ENCODE results near the gene TCF25.
"Not testable (repeated sequence)": the region's sequence is repeated elsewhere in the genome, so short reads cannot be mapped to it uniquely, and the experiment has no call there.

The TCF25 gene

GRCh38 chr16:89935620-89936019, 62.2 kb downstream of the TCF25 start:
- not testable (repeated sequence) for H3K4me1 ChIP-seq (ENCODE audit: control insufficient read depth, insufficient read depth, low read length); H3K27ac ChIP-seq (ENCODE audit: low read length); H3K4me3 ChIP-seq (ENCODE audit: low read length in 2 of 2); H3K9ac ChIP-seq (ENCODE audit: low read length in 2 of 2); H3K36me3 ChIP-seq (ENCODE audit: control insufficient read depth in 2 of 2, insufficient read depth in 2 of 2, low read length in 2 of 2); H3K9me3 ChIP-seq (ENCODE audit: control insufficient read depth in 2 of 2, low read length in 2 of 2)
- H3K27me3 ChIP-seq (ENCODE audit: control insufficient read depth in 1 of 2, insufficient read depth in 2 of 2, low read length in 2 of 2), result peaks cover 2 to 11% of the 10 kb centered on the region in 2 donors

GRCh38 chr16:89936034-89936433, 62.6 kb downstream of the TCF25 start:
- Histone ChIP-seq H3K9ac (ENCODE audit: low read length in 2 of 2) (no peak overlapping the region), H3K27ac (ENCODE audit: low read length) (no peak overlapping the region), H3K9me3 (ENCODE audit: control insufficient read depth in 2 of 2, low read length in 2 of 2) (no peaks in the 10 kb centered on the region), H3K4me1 (ENCODE audit: control insufficient read depth, insufficient read depth, low read length) (no peaks in the 10 kb centered on the region), H3K27me3 (ENCODE audit: control insufficient read depth in 1 of 2, insufficient read depth in 2 of 2, low read length in 2 of 2) (peaks cover 2 to 11% of the 10 kb centered on the region in 2 donors), H3K36me3 (ENCODE audit: control insufficient read depth in 2 of 2, insufficient read depth in 2 of 2, low read length in 2 of 2) (no peaks in the 10 kb centered on the region), H3K4me3 (ENCODE audit: low read length in 2 of 2) (no peak overlapping the region)

GRCh38 chr16:89936508-89936907, 63.1 kb downstream of the TCF25 start:
- H3K9ac ChIP-seq (ENCODE audit: low read length in 2 of 2), result no peak overlapping the region
- no peaks in the 10 kb centered on the region for H3K4me1 ChIP-seq (ENCODE audit: control insufficient read depth, insufficient read depth, low read length)
- H3K4me3 ChIP-seq (ENCODE audit: low read length in 2 of 2), result no peak overlapping the region
- H3K27me3 ChIP-seq (ENCODE audit: control insufficient read depth in 1 of 2, insufficient read depth in 2 of 2, low read length in 2 of 2), result peaks cover 2 to 7% of the 10 kb centered on the region in 2 donors
- H3K36me3 ChIP-seq (ENCODE audit: control insufficient read depth in 2 of 2, insufficient read depth in 2 of 2, low read length in 2 of 2), result no peaks in the 10 kb centered on the region
- no peak overlapping the region for H3K27ac ChIP-seq (ENCODE audit: low read length)
- no peaks in the 10 kb centered on the region for H3K9me3 ChIP-seq (ENCODE audit: control insufficient read depth in 2 of 2, low read length in 2 of 2)

GRCh38 chr16:89936981-89937380, 63.6 kb downstream of the TCF25 start:
- no peaks in the 10 kb centered on the region for H3K9me3 ChIP-seq (ENCODE audit: control insufficient read depth in 2 of 2, low read length in 2 of 2)
- H3K27me3 ChIP-seq (ENCODE audit: control insufficient read depth in 1 of 2, insufficient read depth in 2 of 2, low read length in 2 of 2), result peaks cover under 1 to 2% of the 10 kb centered on the region in 2 donors
- H3K4me1 ChIP-seq (ENCODE audit: control insufficient read depth, insufficient read depth, low read length), result no peaks in the 10 kb centered on the region

GRCh38 chr16:89938175-89938885, 64.9 kb downstream of the TCF25 start:
- no peaks in the 10 kb centered on the region for H3K4me1 ChIP-seq (ENCODE audit: control insufficient read depth, insufficient read depth, low read length)
- no peaks in the 10 kb centered on the region for H3K36me3 ChIP-seq (ENCODE audit: control insufficient read depth in 2 of 2, insufficient read depth in 2 of 2, low read length in 2 of 2)
- no peak overlapping the region for H3K27ac ChIP-seq (ENCODE audit: low read length)
- H3K9ac ChIP-seq (ENCODE audit: low read length in 2 of 2), result no peak overlapping the region
- H3K4me3 ChIP-seq (ENCODE audit: low read length in 2 of 2), result no peak overlapping the region
- H3K9me3 ChIP-seq (ENCODE audit: control insufficient read depth in 2 of 2, low read length in 2 of 2), result no peaks in the 10 kb centered on the region
- no peaks in the 10 kb centered on the region for H3K27me3 ChIP-seq (ENCODE audit: control insufficient read depth in 1 of 2, insufficient read depth in 2 of 2, low read length in 2 of 2)

More at GRCh38 chr16:89936981-89937380, 63.6 kb downstream of the TCF25 start:
- Histone ChIP-seq H3K27ac (ENCODE audit: low read length) (no peak overlapping the region), H3K36me3 (ENCODE audit: control insufficient read depth in 2 of 2, insufficient read depth in 2 of 2, low read length in 2 of 2) (no peaks in the 10 kb centered on the region), H3K4me3 (ENCODE audit: low read length in 2 of 2) (no peak overlapping the region), H3K9ac (ENCODE audit: low read length in 2 of 2) (no peak overlapping the region)

- H3K27me3 ChIP-seq (ENCODE audit: control insufficient read depth in 1 of 2, insufficient read depth in 2 of 2, low read length in 2 of 2), result no peaks in the 10 kb centered on the region
- H3K4me1 ChIP-seq (ENCODE audit: control insufficient read depth, insufficient read depth, low read length), result peaks cover 18% of the 10 kb centered on the region
- H3K4me3 ChIP-seq (ENCODE audit: low read length in 2 of 2), result no peak overlapping the region
- no peak overlapping the region for H3K27ac ChIP-seq (ENCODE audit: low read length)
- no peaks in the 10 kb centered on the region for H3K9me3 ChIP-seq (ENCODE audit: control insufficient read depth in 2 of 2, low read length in 2 of 2)
- H3K9ac ChIP-seq (ENCODE audit: low read length in 2 of 2), result no peak overlapping the region
- H3K36me3 ChIP-seq (ENCODE audit: control insufficient read depth in 2 of 2, insufficient read depth in 2 of 2, low read length in 2 of 2), result no peaks in the 10 kb centered on the region
These were observed 71.4 kb downstream of the TCF25 start for GRCh38 chr16:89944773-89945172.

- H3K9me3 ChIP-seq (ENCODE audit: control insufficient read depth in 2 of 2, low read length in 2 of 2), result no peaks in the 10 kb centered on the region
- no peaks in the 10 kb centered on the region for H3K27me3 ChIP-seq (ENCODE audit: control insufficient read depth in 1 of 2, insufficient read depth in 2 of 2, low read length in 2 of 2)
- no peak overlapping the region for H3K9ac ChIP-seq (ENCODE audit: low read length in 2 of 2)
- H3K36me3 ChIP-seq (ENCODE audit: control insufficient read depth in 2 of 2, insufficient read depth in 2 of 2, low read length in 2 of 2), result no peaks in the 10 kb centered on the region
- H3K4me1 ChIP-seq (ENCODE audit: control insufficient read depth, insufficient read depth, low read length), result peaks cover 19% of the 10 kb centered on the region
- H3K27ac ChIP-seq (ENCODE audit: low read length), result no peak overlapping the region
- no peak overlapping the region for H3K4me3 ChIP-seq (ENCODE audit: low read length in 2 of 2)
These were observed 72.3 kb downstream of the TCF25 start for GRCh38 chr16:89945654-89946053.

GRCh38 chr16:89946515-89946914, 73.1 kb downstream of the TCF25 start:
- H3K4me1 ChIP-seq (ENCODE audit: control insufficient read depth, insufficient read depth, low read length), result peaks cover 19% of the 10 kb centered on the region
- no peak overlapping the region for H3K27ac ChIP-seq (ENCODE audit: low read length)
- H3K4me3 ChIP-seq (ENCODE audit: low read length in 2 of 2), result no peak overlapping the region
- H3K9me3 ChIP-seq (ENCODE audit: control insufficient read depth in 2 of 2, low read length in 2 of 2), result no peaks in the 10 kb centered on the region
- H3K36me3 ChIP-seq (ENCODE audit: control insufficient read depth in 2 of 2, insufficient read depth in 2 of 2, low read length in 2 of 2), result no peaks in the 10 kb centered on the region
- H3K27me3 ChIP-seq (ENCODE audit: control insufficient read depth in 1 of 2, insufficient read depth in 2 of 2, low read length in 2 of 2), result no peaks in the 10 kb centered on the region
- H3K9ac ChIP-seq (ENCODE audit: low read length in 2 of 2), result no peak overlapping the region

GRCh38 chr16:89949121-89949742, 75.8 kb downstream of the TCF25 start:
- Histone ChIP-seq H3K27ac (ENCODE audit: low read length) (no peak overlapping the region), H3K9ac (ENCODE audit: low read length in 2 of 2) (peak overlapping the region; percentile 51), H3K4me3 (ENCODE audit: low read length in 2 of 2) (peak overlapping the region; percentile 55 to 72)

GRCh38 chr16:89949756-89950155, 76.4 kb downstream of the TCF25 start:
- Histone ChIP-seq H3K9ac (ENCODE audit: low read length in 2 of 2) (no peak overlapping the region), H3K36me3 (ENCODE audit: control insufficient read depth in 2 of 2, insufficient read depth in 2 of 2, low read length in 2 of 2) (no peaks in the 10 kb centered on the region), H3K4me1 (ENCODE audit: control insufficient read depth, insufficient read depth, low read length) (peaks cover 19% of the 10 kb centered on the region), H3K4me3 (ENCODE audit: low read length in 2 of 2) (peak overlapping the region in 1 of 2 donors; percentile 72), H3K27ac (ENCODE audit: low read length) (no peak overlapping the region), H3K9me3 (ENCODE audit: control insufficient read depth in 2 of 2, low read length in 2 of 2) (no peaks in the 10 kb centered on the region), H3K27me3 (ENCODE audit: control insufficient read depth in 1 of 2, insufficient read depth in 2 of 2, low read length in 2 of 2) (no peaks in the 10 kb centered on the region)

More at GRCh38 chr16:89949121-89949742, 75.8 kb downstream of the TCF25 start:
- H3K27me3 ChIP-seq (ENCODE audit: control insufficient read depth in 1 of 2, insufficient read depth in 2 of 2, low read length in 2 of 2), result no peaks in the 10 kb centered on the region
- peaks cover 19% of the 10 kb centered on the region for H3K4me1 ChIP-seq (ENCODE audit: control insufficient read depth, insufficient read depth, low read length)
- no peaks in the 10 kb centered on the region for H3K9me3 ChIP-seq (ENCODE audit: control insufficient read depth in 2 of 2, low read length in 2 of 2)
- no peaks in the 10 kb centered on the region for H3K36me3 ChIP-seq (ENCODE audit: control insufficient read depth in 2 of 2, insufficient read depth in 2 of 2, low read length in 2 of 2)

GRCh38 chr16:89951509-89951908, 78.1 kb downstream of the TCF25 start:
- Histone ChIP-seq H3K4me3 (ENCODE audit: low read length in 2 of 2) (no peak overlapping the region), H3K27me3 (ENCODE audit: control insufficient read depth in 1 of 2, insufficient read depth in 2 of 2, low read length in 2 of 2) (no peaks in the 10 kb centered on the region), H3K27ac (ENCODE audit: low read length) (no peak overlapping the region), H3K9me3 (ENCODE audit: control insufficient read depth in 2 of 2, low read length in 2 of 2) (no peaks in the 10 kb centered on the region), H3K36me3 (ENCODE audit: control insufficient read depth in 2 of 2, insufficient read depth in 2 of 2, low read length in 2 of 2) (peaks cover 2 to 5% of the 10 kb centered on the region in 2 donors), H3K9ac (ENCODE audit: low read length in 2 of 2) (no peak overlapping the region), H3K4me1 (ENCODE audit: control insufficient read depth, insufficient read depth, low read length) (peaks cover 19% of the 10 kb centered on the region)
